ENCODE measurements around the gene ABCB11. TPM values are rescaled to one million over a fixed set of nuclear protein-coding genes. Genes with fewer than 3 reads are reported as not detected.
A peak's percentile ranks its signal among the peaks of the same experiment; 100 is the strongest.

ABCB11 gene
- total and polyA plus RNA-seq, 9 of the 15 experiments (the other 6 are each of a cell fraction or from before 2014, with no cell fraction given) = 0.04 to 0.51 (median 0.10) TPM; not detected in 1

DNA sequence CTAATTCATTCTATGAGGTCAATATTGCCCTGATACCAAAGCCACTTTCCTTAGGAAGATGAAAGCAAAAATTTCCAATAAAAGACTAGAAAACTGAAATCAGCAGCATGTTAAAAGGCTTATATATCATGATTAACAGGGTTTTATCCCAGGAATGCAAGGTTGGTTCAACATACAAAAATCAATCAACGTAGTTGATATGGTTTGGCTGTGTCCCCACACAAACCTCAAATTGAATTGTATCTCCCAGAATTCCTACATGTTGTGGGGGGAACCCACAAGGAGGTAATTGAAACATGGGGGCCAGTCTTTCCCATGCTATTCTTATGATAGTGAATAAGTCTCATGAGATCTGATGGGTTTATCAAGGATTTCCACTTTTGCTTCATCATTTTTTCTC is 11.7 kb upstream of the ABCB11 start (continued):
- TF ChIP-seq ZNF121 (CRISPR knock-in tag; conservative IDR thresholded peaks at IDR 0.05) (no peak), MCM2 (IDR thresholded peaks at IDR 0.05; ENCODE audit: low read depth) (no peak), KAT8 (IDR thresholded peaks at IDR 0.05; ENCODE audit: low read depth) (no peak), ZNF785 (CRISPR knock-in tag; IDR thresholded peaks at IDR 0.05) (no peak), MCM7 (IDR thresholded peaks at IDR 0.05) (no peak), TEAD4 (IDR thresholded peaks at IDR 0.05; ENCODE audit: low read length) (no peak), TEAD4 (CRISPR knock-in tag; IDR thresholded peaks at IDR 0.05; ENCODE audit: borderline replicate concordance) (no peak), ZNF324 (CRISPR knock-in tag; IDR thresholded peaks at IDR 0.05) (peak; percentile 99), PHB (CRISPR knock-in tag; IDR thresholded peaks at IDR 0.05) (no peak), TRIM28 (IDR thresholded peaks at IDR 0.05) (peak; percentile 84), SMARCB1 (IDR thresholded peaks at IDR 0.05; ENCODE audit: insufficient read length, low read depth) (no peak), CC2D1A (IDR thresholded peaks at IDR 0.05) (0 out of 2 replicates have a peak, but pooled peaks have one; percentile 22), XRCC4 (IDR thresholded peaks at IDR 0.05; ENCODE audit: extremely low read depth, insufficient read depth, insufficient read length) (no peak), HEY1 (CRISPR knock-in tag; IDR thresholded peaks at IDR 0.05; ENCODE audit: borderline replicate concordance) (no peak), CBX3 (IDR thresholded peaks at IDR 0.05; ENCODE audit: borderline replicate concordance in 1 of 2, low read length in 2 of 2) (peak in 1 of 2 experiments; percentile 92; a peak in 2 of 3 replicates), ZNF668 (CRISPR knock-in tag; IDR thresholded peaks at IDR 0.05) (no peak), ETV6 (IDR thresholded peaks at IDR 0.05; ENCODE audit: borderline replicate concordance in 1 of 2, low read depth in 2 of 2, low read length in 1 of 2) (no peak), ETV6 (CRISPR knock-in tag; IDR thresholded peaks at IDR 0.05; ENCODE audit: borderline replicate concordance) (no peak)
- TF ChIP-seq, protein P1, sequence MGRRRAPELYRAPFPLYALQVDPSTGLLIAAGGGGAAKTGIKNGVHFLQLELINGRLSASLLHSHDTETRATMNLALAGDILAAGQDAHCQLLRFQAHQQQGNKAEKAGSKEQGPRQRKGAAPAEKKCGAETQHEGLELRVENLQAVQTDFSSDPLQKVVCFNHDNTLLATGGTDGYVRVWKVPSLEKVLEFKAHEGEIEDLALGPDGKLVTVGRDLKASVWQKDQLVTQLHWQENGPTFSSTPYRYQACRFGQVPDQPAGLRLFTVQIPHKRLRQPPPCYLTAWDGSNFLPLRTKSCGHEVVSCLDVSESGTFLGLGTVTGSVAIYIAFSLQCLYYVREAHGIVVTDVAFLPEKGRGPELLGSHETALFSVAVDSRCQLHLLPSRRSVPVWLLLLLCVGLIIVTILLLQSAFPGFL (CRISPR knock-in tag; IDR thresholded peaks at IDR 0.05) = no peak
